Measurements from ENCODE around the gene GPR33.

- TF ChIP-seq CTCF (IDR thresholded peaks at IDR 0.05) (no peak), POLR2A (IDR thresholded peaks at IDR 0.05) (no peak), EP300 (IDR thresholded peaks at IDR 0.05) (no peak), POLR2AphosphoS5 (IDR thresholded peaks at IDR 0.05) (no peak)
These were observed 39.2 kb upstream of the GPR33 start for GRCh38 chr14:31527087-31527486.
